Activated CD8-positive, alpha-beta T cell treated with anti-CD3 and anti-CD28 coated beads for 36 hours (primary cell): ENCODE data around the gene GAL. TPM values are rescaled to one million over a fixed set of nuclear protein-coding genes. Genes with fewer than 3 reads are reported as not detected.

ENCODE experiments used
- ATAC-seq: fragments of 200-7000 bp; cut with Tn5 transposase; one replicate; pipeline ENCODE4 v1.10.0; 2021; ENCODE audit warnings: mild to moderate bottlenecking, moderate library complexity
- CTCF ChIA-PET: fragments of 350-600 bp; sonication (Branson Sonifier 250); formaldehyde crosslinking; loops from one replicate; lab custom pipeline; 2021; ENCODE audit warnings: antibody characterized with exemption; lab: Charles Lee
- POLR2A ChIA-PET: fragments of 350-600 bp; sonication (Branson Sonifier 250); formaldehyde crosslinking; loops from one replicate; lab custom pipeline; 2021; ENCODE audit warnings: antibody characterized with exemption; lab: Charles Lee
- DNase-seq: peaks from one replicate; pipeline ENCODE4 v3.0.0-alpha.2; 2020
- H3K27ac Mint-ChIP-seq: one replicate; pipeline ENCODE4 v1.8.0; 2021; ENCODE audit warnings: mild to moderate bottlenecking, mixed read lengths
- H3K27me3 Mint-ChIP-seq: one replicate; pipeline ENCODE4 v1.8.0; 2021; ENCODE audit warnings: mixed read lengths
- H3K36me3 Mint-ChIP-seq: one replicate; pipeline ENCODE4 v1.8.0; 2021; ENCODE audit warnings: low read depth, mixed read lengths
- H3K4me1 Mint-ChIP-seq: one replicate; pipeline ENCODE4 v1.8.0; 2021; ENCODE audit warnings: low read depth, mixed read lengths
- H3K4me3 Mint-ChIP-seq: one replicate; pipeline ENCODE4 v1.8.0; 2021; ENCODE audit warnings: mild to moderate bottlenecking, moderate library complexity, mixed read lengths
- H3K9me3 Mint-ChIP-seq: one replicate; pipeline ENCODE4 v1.8.0; 2021; ENCODE audit warnings: mixed read lengths
- CTCF ChIP-seq: fragments of 200-600 bp; IDR thresholded peaks from one replicate; pipeline ENCODE4 v1.8.0; 2022; ENCODE audit warnings: antibody characterized with exemption, mild to moderate bottlenecking
- intact Hi-C: fragments of 100-400 bp; cut with micrococcal nuclease; formaldehyde crosslinking; loops from one replicate; pipeline ENCODE4 v1.10.0; 2022
- total RNA-seq, 2 experiments: library from RNA; stranded (reverse); gene quantifications; one replicate each; pipeline ENCODE4 v1.2.3, GENCODE V29; 2021

Gene GAL
- total RNA-seq, 2 experiments from 2014 or later: 2.2 to 3.8 TPM

- no peak for DNase-seq
These were observed 13.9 kb upstream of the GAL start for GRCh38 chr11:68670208-68670992.

GRCh38 chr11:68673306-68673945 is 10.9 kb upstream of the GAL start:
- no peak for TF ChIP-seq CTCF
- POLR2A ChIA-PET: interaction anchor here (0.5 kb wide), 1 partner anchor 193 kb away, joined by 3 read pairs; no protein-coding TSS in a partner anchor
- no peaks in the 10 kb centered on the region for H3K36me3 Mint-ChIP-seq
- no peak for DNase-seq
- peaks cover 2% of the 10 kb centered on the region for H3K27me3 Mint-ChIP-seq
- no peaks in the 10 kb centered on the region for H3K9me3 Mint-ChIP-seq
- ATAC-seq: no peak
- CTCF ChIA-PET: interaction anchor here (1.3 to 2.4 kb wide), 2 partner anchors 124 to 196 kb away, joined by 3 to 7 read pairs; no protein-coding TSS in a partner anchor
- no peak overlapping the region for H3K4me3 Mint-ChIP-seq
- intact Hi-C loops: no loop called here
- no peak overlapping the region for H3K27ac Mint-ChIP-seq
- no peaks in the 10 kb centered on the region for H3K4me1 Mint-ChIP-seq

More at GRCh38 chr11:68670208-68670992, 13.9 kb upstream of the GAL start:
- Mint-ChIP-seq H3K9me3 (no peaks in the 10 kb centered on the region), H3K36me3 (no peaks in the 10 kb centered on the region), H3K27me3 (peaks cover 4% of the 10 kb centered on the region), H3K4me3 (no peak overlapping the region), H3K4me1 (no peaks in the 10 kb centered on the region), H3K27ac (no peak overlapping the region)
- intact Hi-C loops: no loop called here
- TF ChIP-seq CTCF: no peak
- no peak for ATAC-seq
- POLR2A ChIA-PET: no interaction called here
- CTCF ChIA-PET: no interaction called here

- no peak for DNase-seq
- Mint-ChIP-seq H3K4me1 (no peaks in the 10 kb centered on the region), H3K36me3 (no peaks in the 10 kb centered on the region), H3K9me3 (no peaks in the 10 kb centered on the region), H3K27ac (no peak overlapping the region), H3K27me3 (peaks cover 2% of the 10 kb centered on the region), H3K4me3 (no peak overlapping the region)
- ChIA-PET CTCF (interaction anchor here (1.3 to 2.4 kb wide), 2 partner anchors 124 to 195 kb away, joined by 3 to 7 read pairs; no protein-coding TSS in a partner anchor), POLR2A (interaction anchor here (0.5 kb wide), 1 partner anchor 194 kb away, joined by 3 read pairs; no protein-coding TSS in a partner anchor)
- intact Hi-C loops: no loop called here
- no peak for TF ChIP-seq CTCF
- no peak for ATAC-seq
These were observed 10.4 kb upstream of the GAL start for GRCh38 chr11:68673991-68674390.

DNA sequence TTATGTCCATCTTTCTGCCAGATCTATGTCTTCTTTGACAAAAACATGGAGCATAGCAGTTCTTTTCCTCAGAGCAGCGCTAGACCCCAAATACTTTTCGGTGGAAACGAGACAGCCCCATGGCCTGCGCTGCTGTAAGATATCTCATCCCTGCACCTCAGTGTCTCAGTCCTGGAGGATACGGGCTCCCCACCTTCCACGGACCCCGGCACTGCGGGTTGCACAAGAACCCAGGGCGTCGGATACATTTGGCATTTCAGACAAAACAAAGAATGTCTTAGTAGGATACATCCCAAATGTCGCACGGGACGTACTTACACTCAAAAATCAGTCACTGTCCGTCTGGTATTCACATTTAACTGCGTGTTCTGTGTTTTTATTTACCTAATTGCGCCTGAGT is 9.9 kb upstream of the GAL start:
- ATAC-seq (no peak), DNase-seq (no peak)
- Mint-ChIP-seq H3K27me3 (peaks cover 2% of the 10 kb centered on the region), H3K9me3 (no peaks in the 10 kb centered on the region), H3K36me3 (no peaks in the 10 kb centered on the region), H3K4me1 (no peaks in the 10 kb centered on the region), H3K27ac (no peak overlapping the region), H3K4me3 (no peak overlapping the region)
- no peak for TF ChIP-seq CTCF
- ChIA-PET POLR2A (no interaction called here), CTCF (interaction anchor here (2.4 kb wide), 1 partner anchor 123 kb away, joined by 7 read pairs; no protein-coding TSS in a partner anchor)
- intact Hi-C loops: no loop called here

DNA sequence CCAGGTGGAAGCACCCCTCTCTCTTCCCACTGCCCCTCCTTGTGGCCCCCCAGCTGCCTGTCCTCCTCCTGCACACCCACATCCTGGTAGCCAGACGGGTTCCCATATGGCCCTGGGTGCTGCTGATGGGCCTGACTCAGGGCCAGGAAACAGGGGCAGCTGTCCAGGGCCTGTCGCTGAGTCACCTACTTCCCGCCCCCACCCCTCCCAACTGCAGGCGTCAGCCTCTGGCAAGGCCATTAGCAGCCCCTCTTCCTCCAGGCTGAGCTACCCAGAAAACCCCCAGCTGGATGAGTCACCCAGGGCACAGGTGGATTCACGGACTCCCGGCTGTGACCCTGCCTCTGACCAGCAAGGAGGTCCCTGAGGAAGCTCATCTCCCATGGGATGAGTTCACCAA is 6.9 kb upstream of the GAL start:
- Mint-ChIP-seq H3K27me3 (peaks cover 7% of the 10 kb centered on the region), H3K4me1 (no peaks in the 10 kb centered on the region), H3K4me3 (no peak overlapping the region), H3K9me3 (no peaks in the 10 kb centered on the region), H3K27ac (no peak overlapping the region), H3K36me3 (no peaks in the 10 kb centered on the region)
- DNase-seq (no peak), ATAC-seq (no peak)
- CTCF ChIA-PET: no interaction called here
- TF ChIP-seq CTCF: no peak
- intact Hi-C loops: no loop called here
- POLR2A ChIA-PET: no interaction called here
